ENCODE results near the gene SLTM. TPM values are rescaled to one million over a fixed set of nuclear protein-coding genes. Genes with fewer than 3 reads are reported as not detected.

SLTM gene
- total and polyA plus RNA-seq, 7 donors: 34.8 to 107 (median 83.5) TPM

- Histone ChIP-seq H3K4me1 (no peaks in the 10 kb centered on the region), H3K27me3 (no peaks in the 10 kb centered on the region), H3K27ac (no peak overlapping the region), H3K9me3 (no peaks in the 10 kb centered on the region), H3K4me3 (no peak overlapping the region), H3K36me3 (peaks cover 23 to 72% (median 35%) of the 10 kb centered on the region in 4 donors)
- DNase-seq: no peak
- WGBS, 2 donors: 97% methylated on average over 12 of the region's 12 CpGs
- intact Hi-C loops (cut with DNase I): loop anchor here (10.0 kb wide), 1 partner anchor 57 kb away; the partner anchor contains the start of gene SLTM
- TF ChIP-seq POLR2AphosphoS5 (IDR thresholded peaks at IDR 0.05): no peak
- no peak for TF ChIP-seq POLR2A (IDR thresholded peaks at IDR 0.05)
- no peak for TF ChIP-seq CTCF (IDR thresholded peaks at IDR 0.05)
- TF ChIP-seq EP300 (IDR thresholded peaks at IDR 0.05): no peak
Measured at GRCh38 chr15:58877999-58878825, 55.3 kb downstream of the SLTM start.

- no peaks in the 10 kb centered on the region for H3K9me3 ChIP-seq
- intact Hi-C loops (cut with DNase I): loop anchor here (10.0 kb wide), 1 partner anchor 58 kb away; the partner anchor contains the start of gene SLTM
- 77 to 85% methylated on average over 7 of the region's 7 CpGs for WGBS, 2 donors
- no peaks in the 10 kb centered on the region for H3K4me1 ChIP-seq
- TF ChIP-seq EP300 (IDR thresholded peaks at IDR 0.05) (no peak), POLR2AphosphoS5 (IDR thresholded peaks at IDR 0.05) (no peak), CTCF (IDR thresholded peaks at IDR 0.05) (no peak), POLR2A (IDR thresholded peaks at IDR 0.05) (no peak)
- H3K36me3 ChIP-seq: peaks cover 8 to 55% (median 21%) of the 10 kb centered on the region in 4 donors
- no peak overlapping the region for H3K27ac ChIP-seq
- no peaks in the 10 kb centered on the region for H3K27me3 ChIP-seq
- DNase-seq: no peak
- no peak overlapping the region for H3K4me3 ChIP-seq
Measured at GRCh38 chr15:58876306-58877106, 57.0 kb downstream of the SLTM start.

GRCh38 chr15:58875343-58875742, 58.1 kb downstream of the SLTM start:
- DNase-seq: no peak
- intact Hi-C loops (cut with DNase I): loop anchor here (10.0 kb wide), 1 partner anchor 59 kb away; the partner anchor contains the start of gene SLTM
- Histone ChIP-seq H3K4me1 (no peaks in the 10 kb centered on the region), H3K4me3 (no peak overlapping the region), H3K36me3 (peaks cover 4 to 44% (median 14%) of the 10 kb centered on the region in 4 donors), H3K27me3 (no peaks in the 10 kb centered on the region), H3K9me3 (no peaks in the 10 kb centered on the region), H3K27ac (no peak overlapping the region)
- TF ChIP-seq POLR2A (IDR thresholded peaks at IDR 0.05) (no peak), EP300 (IDR thresholded peaks at IDR 0.05) (no peak), CTCF (IDR thresholded peaks at IDR 0.05) (no peak)

- WGBS, 2 donors: 86 to 90% methylated on average over 1 of the region's 1 CpG
- Histone ChIP-seq H3K4me3 (no peak overlapping the region), H3K36me3 (peaks cover under 1 to 23% (median 5%) of the 10 kb centered on the region in 4 donors), H3K27ac (no peak overlapping the region), H3K4me1 (no peaks in the 10 kb centered on the region), H3K9me3 (no peaks in the 10 kb centered on the region), H3K27me3 (no peaks in the 10 kb centered on the region)
- TF ChIP-seq POLR2A (IDR thresholded peaks at IDR 0.05) (no peak), CTCF (IDR thresholded peaks at IDR 0.05) (no peak), POLR2AphosphoS5 (IDR thresholded peaks at IDR 0.05) (no peak), EP300 (IDR thresholded peaks at IDR 0.05) (no peak)
- intact Hi-C loops (cut with DNase I): loop anchor here (10.0 kb wide), 1 partner anchor 62 kb away; the partner anchor contains the start of gene SLTM
- DNase-seq: no peak
Measured at GRCh38 chr15:58873267-58873666, 60.2 kb downstream of the SLTM start.

Measured in sigmoid colon (tissue), 7 donors.